Hepatic stellate cell (primary cell): ENCODE results near the gene CDYL2.
A peak's percentile ranks its signal among the peaks of the same experiment; 100 is the strongest.
"Not testable (repeated sequence)": the region's sequence is repeated elsewhere in the genome, so short reads cannot be mapped to it uniquely, and the experiment has no call there.

ENCODE experiments used
- DNase-seq: peaks from one replicate; pipeline ENCODE4 v3.0.0; 2011; ENCODE audit warnings: low spot score

CDYL2 gene

GRCh38 chr16:80807906-80808305, 3.5 kb upstream of the CDYL2 start:
- DNase-seq = no peak

- DNase-seq = peak; percentile 43
These were observed 2.5 kb upstream of the CDYL2 start for GRCh38 chr16:80806927-80807340.

GRCh38 chr16:80806289-80806688, 1.9 kb upstream of the CDYL2 start:
- no peak for DNase-seq

GRCh38 chr16:80804056-80804525, 307 bp downstream of the CDYL2 start:
- peak; percentile 52 for DNase-seq

GRCh38 chr16:80803339-80804055, 901 bp downstream of the CDYL2 start:
- DNase-seq = peak; percentile 43

GRCh38 chr16:80802902-80803301, 1.5 kb downstream of the CDYL2 start:
- no peak for DNase-seq

GRCh38 chr16:80802138-80802537, 2.3 kb downstream of the CDYL2 start:
- DNase-seq = no peak

- no peak for DNase-seq
These were observed 10.3 kb downstream of the CDYL2 start for GRCh38 chr16:80794071-80794470.

GRCh38 chr16:80792031-80792430, 12.4 kb downstream of the CDYL2 start:
- no peak for DNase-seq

GRCh38 chr16:80791411-80791810, 13.0 kb downstream of the CDYL2 start:
- DNase-seq = no peak

- no peak for DNase-seq
These were observed 13.6 kb downstream of the CDYL2 start for GRCh38 chr16:80790751-80791150.

- no peak for DNase-seq
These were observed 16.4 kb downstream of the CDYL2 start for GRCh38 chr16:80788027-80788426.

- not testable (repeated sequence) for DNase-seq
These were observed 17.8 kb downstream of the CDYL2 start for GRCh38 chr16:80786561-80786960.

- DNase-seq = no peak
These were observed 19.4 kb downstream of the CDYL2 start for GRCh38 chr16:80784951-80785350.

GRCh38 chr16:80778703-80779102, 25.7 kb downstream of the CDYL2 start:
- DNase-seq = no peak

GRCh38 chr16:80776856-80777255, 27.5 kb downstream of the CDYL2 start:
- DNase-seq = no peak

GRCh38 chr16:80775450-80775849, 28.9 kb downstream of the CDYL2 start:
- DNase-seq = no peak

GRCh38 chr16:80766798-80767197, 37.6 kb downstream of the CDYL2 start:
- DNase-seq = no peak

- DNase-seq = no peak
These were observed 44.8 kb downstream of the CDYL2 start for GRCh38 chr16:80759419-80760162.

GRCh38 chr16:80754476-80754875, 49.9 kb downstream of the CDYL2 start:
- no peak for DNase-seq

- no peak for DNase-seq
These were observed 51.9 kb downstream of the CDYL2 start for GRCh38 chr16:80752541-80752940.

GRCh38 chr16:80751167-80751566, 53.2 kb downstream of the CDYL2 start:
- no peak for DNase-seq

GRCh38 chr16:80746231-80746630, 58.2 kb downstream of the CDYL2 start:
- DNase-seq = no peak
